GM21515 (cell line): ENCODE measurements around the gene PHOX2B.
"Not testable (repeated sequence)": the region's sequence is repeated elsewhere in the genome, so short reads cannot be mapped to it uniquely, and the experiment has no call there.

Experiments
- ATAC-seq: cut with Tn5 transposase; IDR thresholded peaks from one replicate; pipeline ENCODE4 v1.9.1; 2021; ENCODE audit not compliant: unreplicated experiment

The PHOX2B gene

DNA sequence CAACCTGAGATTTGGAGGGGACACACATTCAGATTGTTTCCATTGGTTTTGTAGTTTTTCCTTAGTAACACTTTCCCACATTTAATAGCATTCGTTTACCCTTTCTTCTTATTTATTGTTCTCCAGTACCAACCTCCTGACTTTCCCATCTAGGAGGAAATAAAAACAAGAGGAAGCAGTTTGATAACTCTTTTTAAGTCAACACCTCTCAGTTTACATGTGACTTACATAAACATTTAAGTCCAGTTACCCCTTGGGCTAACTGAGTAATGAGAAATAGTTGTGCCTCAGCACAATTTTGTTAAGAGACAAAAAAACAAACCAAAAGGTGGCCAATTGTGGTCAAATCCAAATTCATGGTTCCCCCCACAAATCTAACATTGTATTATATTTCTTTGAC, 34.8 kb downstream of the PHOX2B start:
- no peak for ATAC-seq

- ATAC-seq = no peak
Measured at GRCh38 chr4:41712425-41712824, 36.1 kb downstream of the PHOX2B start.

- not testable (repeated sequence) for ATAC-seq
Measured at GRCh38 chr4:41711654-41712053, 36.9 kb downstream of the PHOX2B start.

DNA sequence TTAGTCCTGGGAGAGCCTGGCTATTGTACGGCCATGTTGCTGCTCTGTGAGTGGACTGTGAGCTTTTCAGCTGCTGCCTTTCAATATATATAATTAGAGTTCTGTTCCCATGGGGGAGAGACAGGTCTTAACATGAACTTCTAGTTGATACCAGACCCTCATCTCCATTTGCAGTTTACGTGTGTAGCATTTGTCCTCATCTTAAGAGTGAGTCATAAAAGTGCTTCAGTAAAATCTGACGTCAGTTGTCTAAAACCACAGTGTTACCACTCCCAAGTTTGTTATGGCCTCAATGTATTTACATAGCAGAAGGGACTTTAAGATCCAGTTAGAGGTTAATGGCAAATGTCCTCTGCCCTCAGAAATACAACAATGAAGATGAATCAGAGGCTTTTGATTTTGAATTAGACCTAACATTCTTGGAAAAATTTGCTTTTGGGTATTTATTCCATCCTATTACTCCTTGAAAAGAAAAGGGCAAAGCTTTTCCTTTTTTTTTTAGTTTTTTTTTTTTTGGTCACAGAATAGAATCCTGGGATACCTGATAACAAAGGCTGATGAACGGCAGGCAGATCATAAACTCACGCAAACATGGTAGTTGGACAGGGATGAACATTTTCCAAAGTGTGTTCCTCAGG, 38.6 kb downstream of the PHOX2B start:
- no peak for ATAC-seq

GRCh38 chr4:41703785-41704184, 44.7 kb downstream of the PHOX2B start:
- no peak for ATAC-seq

DNA sequence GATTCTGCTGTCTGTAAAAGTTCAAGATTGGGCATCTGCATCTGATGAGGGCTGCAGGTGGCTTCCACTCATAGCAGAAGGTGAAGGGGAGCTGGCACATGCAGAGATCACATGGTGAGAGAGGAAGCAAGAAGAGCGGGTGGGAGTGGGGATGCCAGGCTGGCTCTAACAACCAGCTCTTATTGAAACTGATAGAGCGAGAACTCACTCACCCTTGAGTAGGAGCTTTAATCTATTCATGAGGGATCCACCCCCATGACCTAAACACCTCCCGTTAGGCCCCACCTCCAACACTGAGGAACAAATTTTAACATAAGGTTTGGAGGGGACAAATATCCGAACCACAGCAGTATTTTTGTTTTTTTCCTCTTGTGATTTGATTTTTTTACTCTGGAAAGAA, 45.8 kb downstream of the PHOX2B start:
- ATAC-seq = no peak

DNA sequence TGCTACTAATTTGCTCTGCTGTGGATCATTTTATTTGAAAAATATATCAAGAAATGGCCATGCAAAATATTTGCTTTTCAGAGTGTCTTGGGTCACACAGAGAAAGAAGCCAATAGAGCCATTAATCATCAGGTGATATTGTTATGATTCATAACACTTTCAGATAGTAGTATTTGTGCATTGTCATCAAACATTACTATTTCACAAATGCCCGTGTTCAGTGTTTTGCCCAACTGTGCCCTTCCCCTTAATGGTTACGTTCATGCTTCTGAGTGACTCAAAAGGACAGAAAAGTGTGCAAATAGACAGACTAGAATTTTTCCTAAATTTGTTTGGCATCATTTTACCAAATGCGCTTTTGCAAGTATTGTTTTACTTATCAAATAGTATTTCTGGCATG, 46.5 kb downstream of the PHOX2B start:
- no peak for ATAC-seq

DNA sequence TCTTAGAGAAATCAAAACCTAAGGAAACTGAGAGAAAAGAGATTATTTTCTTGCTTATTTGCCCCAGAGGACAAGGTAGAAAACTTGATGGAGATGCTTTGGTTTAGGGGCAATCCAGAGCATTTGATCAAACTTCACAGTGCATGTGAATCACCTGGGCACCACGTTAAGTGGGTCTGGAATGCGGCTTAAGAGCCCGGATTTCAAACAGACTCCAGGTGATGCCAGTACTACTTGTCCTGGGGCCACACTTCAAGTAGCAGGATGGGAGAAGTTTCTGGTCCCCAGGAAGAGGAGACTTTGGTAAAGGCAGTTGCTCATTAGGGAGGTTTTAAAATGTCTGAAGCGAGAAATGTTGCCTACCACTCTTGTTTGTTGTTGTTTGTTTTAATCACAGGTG, 51.8 kb downstream of the PHOX2B start:
- ATAC-seq = no peak

GRCh38 chr4:41696131-41696530, 52.4 kb downstream of the PHOX2B start:
- ATAC-seq = no peak
